ENCODE data around the gene GBX1.

- TF ChIP-seq ZNF416 (CRISPR knock-in tag; IDR thresholded peaks at IDR 0.05) (no peak), CTCF (IDR thresholded peaks at IDR 0.05) (no peak), ARID4B (CRISPR knock-in tag; IDR thresholded peaks at IDR 0.05; ENCODE audit: borderline replicate concordance) (no peak), MXD4 (CRISPR knock-in tag; IDR thresholded peaks at IDR 0.05; ENCODE audit: borderline replicate concordance) (no peak), E2F5 (CRISPR knock-in tag; IDR thresholded peaks at IDR 0.05) (no peak), IRF1 (CRISPR knock-in tag; IDR thresholded peaks at IDR 0.05) (no peak), CREB1 (CRISPR knock-in tag; IDR thresholded peaks at IDR 0.05) (no peak), ATF1 (CRISPR knock-in tag; IDR thresholded peaks at IDR 0.05) (no peak), TCF7 (CRISPR knock-in tag; IDR thresholded peaks at IDR 0.05; ENCODE audit: low read depth) (no peak), NFYB (CRISPR knock-in tag; conservative IDR thresholded peaks at IDR 0.05; ENCODE audit: low read depth) (no peak)
- TF ChIP-seq, protein P1, sequence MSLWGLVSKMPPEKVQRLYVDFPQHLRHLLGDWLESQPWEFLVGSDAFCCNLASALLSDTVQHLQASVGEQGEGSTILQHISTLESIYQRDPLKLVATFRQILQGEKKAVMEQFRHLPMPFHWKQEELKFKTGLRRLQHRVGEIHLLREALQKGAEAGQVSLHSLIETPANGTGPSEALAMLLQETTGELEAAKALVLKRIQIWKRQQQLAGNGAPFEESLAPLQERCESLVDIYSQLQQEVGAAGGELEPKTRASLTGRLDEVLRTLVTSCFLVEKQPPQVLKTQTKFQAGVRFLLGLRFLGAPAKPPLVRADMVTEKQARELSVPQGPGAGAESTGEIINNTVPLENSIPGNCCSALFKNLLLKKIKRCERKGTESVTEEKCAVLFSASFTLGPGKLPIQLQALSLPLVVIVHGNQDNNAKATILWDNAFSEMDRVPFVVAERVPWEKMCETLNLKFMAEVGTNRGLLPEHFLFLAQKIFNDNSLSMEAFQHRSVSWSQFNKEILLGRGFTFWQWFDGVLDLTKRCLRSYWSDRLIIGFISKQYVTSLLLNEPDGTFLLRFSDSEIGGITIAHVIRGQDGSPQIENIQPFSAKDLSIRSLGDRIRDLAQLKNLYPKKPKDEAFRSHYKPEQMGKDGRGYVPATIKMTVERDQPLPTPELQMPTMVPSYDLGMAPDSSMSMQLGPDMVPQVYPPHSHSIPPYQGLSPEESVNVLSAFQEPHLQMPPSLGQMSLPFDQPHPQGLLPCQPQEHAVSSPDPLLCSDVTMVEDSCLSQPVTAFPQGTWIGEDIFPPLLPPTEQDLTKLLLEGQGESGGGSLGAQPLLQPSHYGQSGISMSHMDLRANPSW (CRISPR knock-in tag; conservative IDR thresholded peaks at IDR 0.05; ENCODE audit: low read depth): no peak
- TF ChIP-seq, protein P2, sequence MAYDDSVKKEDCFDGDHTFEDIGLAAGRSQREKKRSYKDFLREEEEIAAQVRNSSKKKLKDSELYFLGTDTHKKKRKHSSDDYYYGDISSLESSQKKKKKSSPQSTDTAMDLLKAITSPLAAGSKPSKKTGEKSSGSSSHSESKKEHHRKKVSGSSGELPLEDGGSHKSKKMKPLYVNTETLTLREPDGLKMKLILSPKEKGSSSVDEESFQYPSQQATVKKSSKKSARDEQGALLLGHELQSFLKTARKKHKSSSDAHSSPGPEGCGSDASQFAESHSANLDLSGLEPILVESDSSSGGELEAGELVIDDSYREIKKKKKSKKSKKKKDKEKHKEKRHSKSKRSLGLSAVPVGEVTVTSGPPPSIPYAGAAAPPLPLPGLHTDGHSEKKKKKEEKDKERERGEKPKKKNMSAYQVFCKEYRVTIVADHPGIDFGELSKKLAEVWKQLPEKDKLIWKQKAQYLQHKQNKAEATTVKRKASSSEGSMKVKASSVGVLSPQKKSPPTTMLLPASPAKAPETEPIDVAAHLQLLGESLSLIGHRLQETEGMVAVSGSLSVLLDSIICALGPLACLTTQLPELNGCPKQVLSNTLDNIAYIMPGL (CRISPR knock-in tag; IDR thresholded peaks at IDR 0.05): no peak
- TF ChIP-seq, protein P3, sequence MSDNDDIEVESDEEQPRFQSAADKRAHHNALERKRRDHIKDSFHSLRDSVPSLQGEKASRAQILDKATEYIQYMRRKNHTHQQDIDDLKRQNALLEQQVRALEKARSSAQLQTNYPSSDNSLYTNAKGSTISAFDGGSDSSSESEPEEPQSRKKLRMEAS (CRISPR knock-in tag; IDR thresholded peaks at IDR 0.05): no peak
Measured at GRCh38 chr7:151188252-151188542, 20.7 kb upstream of the GBX1 start.
